H1 (cell line): Measurements from ENCODE around the gene SNED1. TPM values are rescaled to one million over a fixed set of nuclear protein-coding genes. Genes with fewer than 3 reads are reported as not detected.
A peak's percentile ranks its signal among the peaks of the same experiment; 100 is the strongest.

Experiments
- CTCF ChIA-PET: fragments of 300-600 bp; sonication (Branson Sonifier 250); formaldehyde crosslinking; loops from one replicate; lab custom pipeline; 2021; ENCODE audit not compliant: partially characterized antibody; lab: Charles Lee
- POLR2A ChIA-PET: fragments of 300-600 bp; sonication (Branson Sonifier 250); formaldehyde crosslinking; loops from one replicate; lab custom pipeline; 2021; ENCODE audit warnings: inconsistent platforms; ENCODE audit not compliant: partially characterized antibody; lab: Charles Lee
- DNase-seq, 2 experiments: peaks; one replicate each; pipeline versions ENCODE4 v3.0.0 to v3.0.0-alpha.2; 2010 to 2022; ENCODE audit warnings: low spot score in 2 of 2, low read depth in 1 of 2, mixed read lengths in 1 of 2
- FAIRE-seq: peaks from 2 replicates; lab custom pipeline; 2011; peaks lifted over from hg19 to GRCh38; lab: Jason Lieb, UNC
- H2AFZ ChIP-seq: 2 replicates; pipeline ENCODE4 v1.8.1; 2012; ENCODE audit warnings: low read length, inconsistent platforms
- H2AK5ac ChIP-seq: 2 replicates; pipeline ENCODE4 v1.6.1; 2013; ENCODE audit warnings: low read depth, low read length
- H2BK120ac ChIP-seq: replicated peaks from 2 replicates; pipeline ENCODE3; 2013; ENCODE audit warnings: low read depth, low read length, inconsistent platforms
- H2BK12ac ChIP-seq: 2 replicates; pipeline ENCODE4 v1.6.1; 2013; ENCODE audit warnings: low read depth, low read length
- H2BK15ac ChIP-seq: 2 replicates; pipeline ENCODE4 v1.6.1; 2013; ENCODE audit warnings: low read length
- H2BK20ac ChIP-seq: 2 replicates; pipeline ENCODE4 v1.6.1; 2013; ENCODE audit warnings: low read length
- H2BK5ac ChIP-seq: 2 replicates; pipeline ENCODE4 v1.6.1; 2013; ENCODE audit warnings: low read depth, low read length
- H3K14ac ChIP-seq: 2 replicates; pipeline ENCODE4 v1.6.1; 2013; ENCODE audit warnings: inconsistent platforms; ENCODE audit not compliant: insufficient read length
- H3K18ac ChIP-seq: 2 replicates; pipeline ENCODE4 v1.6.1; 2013; ENCODE audit warnings: low read length; ENCODE audit errors: extremely low read depth
- H3K23ac ChIP-seq: 2 replicates; pipeline ENCODE4 v1.6.1; 2013; ENCODE audit warnings: inconsistent platforms; ENCODE audit not compliant: insufficient read length
- H3K23me2 ChIP-seq: 2 replicates; pipeline ENCODE4 v1.6.1; 2013; ENCODE audit warnings: low read depth, low read length
- H3K27ac ChIP-seq: 2 replicates; pipeline ENCODE4 v1.6.1; 2011; ENCODE audit warnings: low read depth, low read length, inconsistent platforms
- H3K27me3 ChIP-seq, 4 experiments: replicated peaks in 1 of 4; 1 replicate in 1 of 4; 2 replicates in 3 of 4; pipeline versions ENCODE4 v1.6.1 to v1.8.1; 2011 to 2013; ENCODE audit warnings: low read length in 3 of 4, mild to moderate bottlenecking in 3 of 4, inconsistent platforms in 2 of 4, mixed read lengths in 2 of 4, moderate library complexity in 1 of 4; ENCODE audit not compliant: control insufficient read depth in 3 of 4, insufficient read depth in 3 of 4; ENCODE audit errors: extremely low read depth in 1 of 4
- H3K36me3 ChIP-seq, 4 experiments: 2 replicates each; pipeline versions ENCODE4 v1.6.1 to v1.8.1; 2011 to 2013; ENCODE audit warnings: mild to moderate bottlenecking in 4 of 4, low read length in 3 of 4, moderate library complexity in 2 of 4, control low read depth in 1 of 4, inconsistent platforms in 1 of 4; ENCODE audit not compliant: insufficient read depth in 4 of 4, control insufficient read depth in 2 of 4
- H3K4ac ChIP-seq: replicated peaks from 2 replicates; pipeline ENCODE3; 2013; ENCODE audit warnings: low read length, low read depth, mixed read lengths, inconsistent platforms; ENCODE audit not compliant: insufficient read length
- H3K4me1 ChIP-seq, 4 experiments: replicated peaks in 1 of 4; 1 replicate in 1 of 4; 2 replicates in 3 of 4; pipeline versions ENCODE4 v1.6.1 to v1.8.1; 2011 to 2013; ENCODE audit warnings: low read length in 3 of 4, inconsistent platforms in 2 of 4, mixed read lengths in 1 of 4; ENCODE audit not compliant: insufficient read depth in 4 of 4, control insufficient read depth in 3 of 4
- H3K4me2 ChIP-seq, 2 experiments: 2 replicates each; pipeline versions ENCODE4 v1.6.1 to v1.8.1; 2011 to 2013; ENCODE audit warnings: low read depth in 2 of 2, low read length in 2 of 2, control low read depth in 1 of 2, inconsistent platforms in 1 of 2, mild to moderate bottlenecking in 1 of 2; ENCODE audit not compliant: insufficient read depth in 1 of 2
- H3K4me3 ChIP-seq, 4 experiments: fragments of 200-600, 300-600 bp in 1 of 4; sonication (generic), shearing (Covaris generic), sonication (Bioruptor Twin) in 1 of 4; 2 replicates each; pipeline versions ENCODE4 v1.5.1 to v1.8.1; 2011 to 2016; ENCODE audit warnings: low read length in 4 of 4, low read depth in 3 of 4, control low read depth in 2 of 4, inconsistent platforms in 2 of 4, mild to moderate bottlenecking in 2 of 4, mixed read lengths in 1 of 4, moderate library complexity in 1 of 4; ENCODE audit not compliant: insufficient read depth in 2 of 4; ENCODE audit errors: extremely low read depth in 1 of 4
- H3K56ac ChIP-seq: replicated peaks from 2 replicates; pipeline ENCODE3; 2013; ENCODE audit warnings: low read depth, mild to moderate bottlenecking, mixed read lengths, low read length, inconsistent platforms; ENCODE audit not compliant: insufficient read length
- H3K79me1 ChIP-seq: 2 replicates; pipeline ENCODE4 v1.6.1; 2013; ENCODE audit warnings: low read depth, low read length, control low read depth
- H3K79me2 ChIP-seq, 2 experiments: 2 replicates each; pipeline versions ENCODE4 v1.6.1 to v1.8.1; 2012 to 2013; ENCODE audit warnings: low read length in 2 of 2, mild to moderate bottlenecking in 2 of 2, inconsistent platforms in 1 of 2; ENCODE audit not compliant: insufficient read depth in 2 of 2, control insufficient read depth in 1 of 2
- H3K9ac ChIP-seq, 4 experiments: replicated peaks in 1 of 4; 1 replicate in 1 of 4; 2 replicates in 3 of 4; pipeline versions ENCODE4 v1.6.1 to v1.8.1; 2011 to 2013; ENCODE audit warnings: low read depth in 3 of 4, low read length in 3 of 4, control low read depth in 2 of 4, mild to moderate bottlenecking in 2 of 4, moderate library complexity in 2 of 4, inconsistent platforms in 1 of 4; ENCODE audit errors: extremely low read depth in 1 of 4
- H3K9me3 ChIP-seq, 2 experiments: 2 replicates each; pipeline versions ENCODE4 v1.6.1 to v1.8.1; 2012 to 2013; ENCODE audit warnings: mild to moderate bottlenecking in 2 of 2, moderate library complexity in 2 of 2, control low read depth in 1 of 2, inconsistent platforms in 1 of 2, low read depth in 1 of 2, low read length in 1 of 2, mixed read lengths in 1 of 2; ENCODE audit not compliant: insufficient read depth in 2 of 2
- H4K20me1 ChIP-seq, 2 experiments: replicated peaks in 1 of 2; 2 replicates each; pipeline versions ENCODE3 to v1.8.1; 2011 to 2013; ENCODE audit warnings: inconsistent platforms in 2 of 2, low read length in 2 of 2, mild to moderate bottlenecking in 1 of 2; ENCODE audit not compliant: insufficient read depth in 2 of 2, control insufficient read depth in 1 of 2
- H4K5ac ChIP-seq: 2 replicates; pipeline ENCODE4 v1.6.1; 2013; ENCODE audit warnings: low read length, low read depth, mixed read lengths, inconsistent platforms; ENCODE audit not compliant: insufficient read length
- H4K8ac ChIP-seq: 2 replicates; pipeline ENCODE4 v1.8.0; 2013; ENCODE audit warnings: mild to moderate bottlenecking, moderate library complexity, low read length, inconsistent platforms; ENCODE audit not compliant: insufficient read depth; ENCODE audit errors: extremely low read depth
- H4K91ac ChIP-seq: replicated peaks from 2 replicates; pipeline ENCODE3; 2013; ENCODE audit warnings: low read length, mixed read lengths, inconsistent platforms; ENCODE audit not compliant: insufficient read length
- EZH2 ChIP-seq: fragments of 200-600 bp; sonication (generic); IDR thresholded peaks from 2 replicates; pipeline ENCODE4 v1.7.1; 2012; ENCODE audit warnings: low read depth, mild to moderate bottlenecking, moderate library complexity, low read length, inconsistent platforms; ENCODE audit not compliant: severe bottlenecking
- KDM1A ChIP-seq: fragments of 200-600, 300-600 bp; sonication (generic); IDR thresholded peaks from 2 replicates; pipeline ENCODE4 v1.7.1; 2016; ENCODE audit warnings: mild to moderate bottlenecking, low read length, borderline replicate concordance
- KDM4A ChIP-seq: IDR thresholded peaks from one replicate; pipeline ENCODE4 v1.7.1; 2012; ENCODE audit warnings: low read depth, mild to moderate bottlenecking, moderate library complexity, low read length, inconsistent platforms; ENCODE audit not compliant: severe bottlenecking
- MAX ChIP-seq: IDR thresholded peaks from 2 replicates; pipeline ENCODE4 v1.6.1; 2012; ENCODE audit warnings: inconsistent platforms
- NRF1 ChIP-seq: IDR thresholded peaks from 2 replicates; pipeline ENCODE4 v1.6.1; 2011; ENCODE audit warnings: mild to moderate bottlenecking, low read depth, low read length, improper control_type of control experiment
- POLR2A ChIP-seq, 2 experiments: IDR thresholded peaks; 1 replicate in 1 of 2; 2 replicates in 1 of 2; pipeline ENCODE4 v1.6.1; 2011; ENCODE audit warnings: low read depth in 2 of 2, low read length in 2 of 2, mild to moderate bottlenecking in 2 of 2; ENCODE audit errors: control extremely low read depth in 1 of 2
- RFX5 ChIP-seq: IDR thresholded peaks from 2 replicates; pipeline ENCODE4 v1.6.1; 2011; ENCODE audit warnings: low read depth, low read length, improper control_type of control experiment, borderline replicate concordance
- SIN3A ChIP-seq, 2 experiments: IDR thresholded peaks in 1 of 2; conservative IDR thresholded peaks in 1 of 2; 2 replicates each; pipeline ENCODE4 v1.6.1; 2011 to 2012; ENCODE audit warnings: low read length in 2 of 2, improper control_type of control experiment in 1 of 2, low read depth in 1 of 2, mild to moderate bottlenecking in 1 of 2
- SUZ12 ChIP-seq: fragments of 200-600 bp; sonication (generic); IDR thresholded peaks from 2 replicates; pipeline ENCODE4 v1.6.1; 2012; ENCODE audit warnings: mild to moderate bottlenecking, inconsistent platforms, low read length, moderate library complexity, mixed read lengths
- TBP ChIP-seq: IDR thresholded peaks from 2 replicates; pipeline ENCODE4 v1.6.1; 2011; ENCODE audit warnings: low read depth, low read length, improper control_type of control experiment
- TEAD4 ChIP-seq: IDR thresholded peaks from 2 replicates; pipeline ENCODE4 v1.6.1; 2012; ENCODE audit warnings: low read depth, low read length, inconsistent platforms, mixed read lengths
- WGBS, 2 experiments: shearing (Covaris generic) in 1 of 2; methylation state at CpG; one replicate each; pipeline versions ENCODE4 v1.1.6 to v1.1.7; 2013 to 2015; ENCODE audit warnings: low lambda C conversion rate in 2 of 2, mixed read lengths in 2 of 2, inconsistent platforms in 1 of 2, low coverage in 1 of 2, missing lambda C conversion rate in 1 of 2; ENCODE audit not compliant: insufficient replicate concordance in 2 of 2, insufficient coverage in 1 of 2, insufficient read length in 1 of 2; ENCODE audit errors: extremely low coverage in 1 of 2, missing lambda C conversion rate in 1 of 2; 5-methylcytosine and 5-hydroxymethylcytosine counted together
- polyA plus RNA-seq, 7 experiments: library from polyadenylated mRNA; depleted of rRNA in 3 of 7; stranded (reverse) in 5 of 7; unstranded in 2 of 7; fragments of >200 nt in 5 of 7; fragments of 200-250 nt in 2 of 7; gene quantifications; 1 replicate in 5 of 7; 2 replicates in 1 of 7; 4 replicates in 1 of 7; pipeline versions ENCODE4 v1.2.1 to v1.2.3, GENCODE V29; 2011 to 2013; ENCODE audit warnings: missing spikeins in 2 of 7, mixed read lengths in 2 of 7
- total RNA-seq: library from RNA; stranded (reverse); fragmentation: NEBNext Ultra II Directional; extraction: Animal tissue kit (Norgen Biotek cat#: 25700); gene quantifications from 2 replicates; pipeline ENCODE4 v1.2.1, GENCODE V29; 2021

The SNED1 gene
- total and polyA plus RNA-seq, 2 of the 8 experiments (the other 6 are each of a cell fraction or from before 2014, with no cell fraction given): 1.9 TPM

GRCh38 chr2:240985881-240986786 is 12.3 kb upstream of the SNED1 start:
- Histone ChIP-seq H4K20me1 (peaks cover 0 to 4% of the 10 kb centered on the region in 2 experiments), H3K14ac (no peak overlapping the region), H3K27me3 (peaks cover 0 to 3% (median 3%) of the 10 kb centered on the region in 4 experiments; a peak in 3 of 7 replicates), H3K4me1 (peaks cover 0 to 3% (median 0%) of the 10 kb centered on the region in 4 experiments; a peak in 1 of 7 replicates)
- DNase-seq: peak in 1 of 2 experiments; percentile 42
- POLR2A ChIA-PET: no interaction called here
- CTCF ChIA-PET: interaction anchor here (0.6 to 1.0 kb wide), 3 partner anchors 91 to 286 kb away, joined by 3 read pairs; no protein-coding TSS in a partner anchor
- no peak for TF ChIP-seq TEAD4
- no peak for TF ChIP-seq TBP
- TF ChIP-seq RFX5: no peak
- no peak for TF ChIP-seq SIN3A (conservative IDR thresholded peaks at IDR 0.05 in 1 of 2, IDR thresholded peaks at IDR 0.05 in 1 of 2; ENCODE audit: low read depth in 1 of 2, low read length in 2 of 2)
- no peak for TF ChIP-seq KDM1A
- no peak for TF ChIP-seq POLR2A (IDR thresholded peaks at IDR 0.05; ENCODE audit: control extremely low read depth in 1 of 2, low read depth in 2 of 2, low read length in 2 of 2)
- TF ChIP-seq MAX: no peak
- no peak for TF ChIP-seq EZH2
- TF ChIP-seq SUZ12: no peak
- no peak for TF ChIP-seq NRF1
- TF ChIP-seq KDM4A: no peak
- TF ChIP-seq, all 59 proteins: peak for 0
- no peak for FAIRE-seq
- no peak overlapping the region for H3K56ac ChIP-seq
- H3K23me2 ChIP-seq: peaks cover 2% of the 10 kb centered on the region; the same call in 1 of the 2 replicates
- no peak overlapping the region for H3K27ac ChIP-seq
- no peak overlapping the region for H3K4me3 ChIP-seq
- no peak overlapping the region for H2BK12ac ChIP-seq
- peaks cover 6 to 21% of the 10 kb centered on the region in 2 experiments; a peak in 3 of 4 replicates for H3K9me3 ChIP-seq
- H2BK20ac ChIP-seq: no peak overlapping the region
- no peak overlapping the region for H2AK5ac ChIP-seq
- H3K36me3 ChIP-seq: no peaks in the 10 kb centered on the region
- no peak overlapping the region for H3K9ac ChIP-seq
- no peak overlapping the region for H2BK5ac ChIP-seq
- H3K4ac ChIP-seq: no peak overlapping the region
- no peak overlapping the region for H4K5ac ChIP-seq
- no peak overlapping the region for H3K4me2 ChIP-seq
- H2BK120ac ChIP-seq: no peak overlapping the region
- H4K8ac ChIP-seq: no peak overlapping the region
- H3K79me2 ChIP-seq: no peaks in the 10 kb centered on the region
- no peak overlapping the region for H2AFZ ChIP-seq
- 86% methylated on average over 14 of the region's 20 CpGs; no CpG with 5 or more reads in 1 of the 2 experiments for WGBS, 2 experiments
- H2BK15ac ChIP-seq: no peak overlapping the region
- H3K18ac ChIP-seq: no peak overlapping the region
- H4K91ac ChIP-seq: no peak overlapping the region
- no peaks in the 10 kb centered on the region for H3K79me1 ChIP-seq
- H3K23ac ChIP-seq: no peak overlapping the region
